Thyroid gland (tissue), 4 donors: ENCODE results near the gene DIRAS1. TPM values are rescaled to one million over a fixed set of nuclear protein-coding genes. Genes with fewer than 3 reads are reported as not detected.

Source experiments
- DNase-seq, 2 donors: peaks; one replicate each; pipeline ENCODE4 v3.0.0-alpha.2; 2019
- H3K27ac ChIP-seq, 3 donors: fragments of 200-600 bp; sonication (generic); 1 replicate in 2 of 3; 2 replicates in 1 of 3; pipeline ENCODE4 v1.5.1; 2016 to 2019; ENCODE audit warnings: mild to moderate bottlenecking in 1 of 3, moderate library complexity in 1 of 3
- H3K27me3 ChIP-seq: fragments of 200-600 bp; sonication (generic); one replicate; pipeline ENCODE4 v1.5.1; 2019
- H3K36me3 ChIP-seq, 2 donors: fragments of 200-600 bp; sonication (generic); one replicate each; pipeline ENCODE4 v1.5.1; 2016 to 2019
- H3K4me1 ChIP-seq, 2 donors: fragments of 200-600 bp; sonication (generic); one replicate each; pipeline ENCODE4 v1.5.1; 2017 to 2019
- H3K4me3 ChIP-seq, 3 donors: fragments of 200-600 bp; sonication (generic); replicated peaks in 1 of 3; 1 replicate in 2 of 3; 2 replicates in 1 of 3; pipeline ENCODE4 v1.5.1; 2016; ENCODE audit warnings: mild to moderate bottlenecking in 1 of 3
- H3K9me3 ChIP-seq: fragments of 200-600 bp; sonication (generic); one replicate; pipeline ENCODE4 v1.5.1; 2017
- POLR2A ChIP-seq, 2 donors: fragments of 450-650 bp; IDR thresholded peaks; one replicate each; pipeline ENCODE4 v1.6.1; 2017; ENCODE audit warnings: antibody characterized with exemption in 2 of 2, mild to moderate bottlenecking in 2 of 2, moderate library complexity in 1 of 2
- WGBS, 2 donors: methylation state at CpG; one replicate each; pipeline ENCODE4 v1.1.5; 2017; 5-methylcytosine and 5-hydroxymethylcytosine counted together
- intact Hi-C: fragments of 100-400 bp; cut with DNase I; formaldehyde crosslinking; loops from one replicate; pipeline ENCODE4 v1.15.1; 2023
- total RNA-seq, 4 donors: library from RNA; depleted of rRNA; stranded (reverse); fragments of >200 nt; gene quantifications; one replicate each; pipeline ENCODE4 v1.2.3, GENCODE V29; 2016
- TF ChIP-seq, protein P1 (sequence below), 6 experiments: fragments of 200-600 bp in 3 of 6; fragments of 450-650 bp in 3 of 6; sonication (generic) in 3 of 6; IDR thresholded peaks; one replicate each; pipeline ENCODE4 v1.5.1; 2016 to 2019; ENCODE audit warnings: antibody characterized with exemption in 6 of 6, mild to moderate bottlenecking in 2 of 6, inconsistent platforms in 1 of 6, moderate library complexity in 1 of 6

The DIRAS1 gene
- total RNA-seq, 4 donors from 2014 or later, result 0.27 to 0.67 (median 0.40) TPM

DNA sequence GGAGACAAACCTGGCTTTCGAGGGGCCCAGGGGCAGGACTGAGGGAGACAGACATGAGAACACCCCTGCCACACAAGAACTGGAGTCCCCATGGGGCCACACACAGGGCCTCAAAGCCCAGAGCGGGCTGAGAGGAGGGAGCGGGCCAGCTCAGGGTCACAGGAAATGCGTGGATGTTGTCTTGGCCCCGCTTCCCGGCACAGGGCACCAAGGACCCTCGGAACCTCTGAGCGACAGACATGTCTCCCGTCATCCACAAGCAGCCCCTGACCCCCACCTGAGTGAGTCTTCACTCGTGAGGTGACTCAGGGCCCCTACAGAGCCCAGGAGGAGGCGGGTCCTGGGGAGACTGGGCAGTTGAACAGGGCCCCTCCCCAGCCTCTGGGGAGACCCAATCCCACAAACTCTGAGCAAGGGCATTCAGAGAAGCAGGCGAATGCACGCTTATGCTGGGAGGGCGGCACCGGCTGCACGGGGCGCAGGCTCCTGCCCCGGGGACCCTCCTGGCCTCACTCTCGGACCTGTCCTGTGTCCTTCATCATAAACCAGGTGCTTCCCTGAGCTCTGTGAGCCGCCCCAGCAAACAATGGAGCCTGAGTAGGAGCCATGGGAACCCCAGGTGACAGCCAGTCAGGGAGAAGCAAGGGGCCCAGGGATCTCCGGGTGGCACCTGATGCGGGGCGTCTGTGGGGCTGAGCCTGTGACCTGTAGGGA lies 41.8 kb upstream of the DIRAS1 start:
- no peak for TF ChIP-seq POLR2A (IDR thresholded peaks at IDR 0.05)
- H3K4me3 ChIP-seq, result no peak overlapping the region
- peaks cover 73 to 74% of the 10 kb centered on the region in 2 donors for H3K36me3 ChIP-seq
- no peaks in the 10 kb centered on the region for H3K9me3 ChIP-seq
- H3K4me1 ChIP-seq, result no peaks in the 10 kb centered on the region
- no peaks in the 10 kb centered on the region for H3K27me3 ChIP-seq
- H3K27ac ChIP-seq, result no peak overlapping the region
- intact Hi-C loops, result no loop called here
- WGBS, 2 donors, result 93 to 98% methylated on average over 5 to 10 of the region's 23 CpGs
- no peak for DNase-seq

DNA sequence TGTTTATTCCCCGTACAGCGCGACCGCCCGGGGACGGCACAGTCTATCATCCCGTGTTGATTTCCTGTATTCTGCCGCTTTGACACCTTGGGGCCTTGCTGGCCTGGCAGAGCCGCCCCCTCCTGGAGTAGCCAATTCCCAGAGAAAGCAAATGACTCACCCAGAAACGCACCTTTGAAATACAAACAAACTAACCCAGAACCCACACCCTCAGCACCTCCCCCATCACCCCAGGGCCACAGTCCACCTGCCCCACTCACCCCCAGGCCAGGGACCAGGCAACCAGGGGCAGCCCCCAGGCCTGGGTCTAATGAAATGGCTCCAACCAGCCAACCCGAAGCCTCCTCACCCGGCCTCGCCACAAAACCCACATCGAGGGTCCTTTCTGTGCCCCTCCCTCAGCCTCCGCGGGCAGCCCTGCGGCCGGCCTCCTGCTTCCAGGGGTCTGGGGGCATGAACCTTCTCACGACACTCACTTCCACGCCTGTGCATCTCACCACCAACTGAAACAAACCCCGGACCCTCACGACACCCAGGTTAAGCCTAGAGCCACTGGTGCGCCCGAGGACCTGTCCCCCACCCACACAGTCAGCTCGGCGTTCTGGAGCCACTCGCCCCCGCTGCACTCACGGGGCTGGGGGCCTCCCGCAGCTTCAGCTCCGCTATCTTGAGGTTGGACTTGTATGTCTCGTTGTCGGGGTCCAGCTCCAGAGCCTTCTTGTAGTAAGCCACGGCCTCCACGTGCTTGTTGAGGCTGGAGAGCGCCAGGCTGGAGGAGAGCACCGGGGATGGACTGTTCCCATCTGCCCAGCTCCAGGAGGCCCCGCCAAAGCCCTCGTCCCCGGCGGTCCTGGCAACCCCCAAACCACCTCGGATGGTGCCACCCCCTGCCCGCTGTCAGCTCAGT lies 41.0 kb upstream of the DIRAS1 start:
- intact Hi-C loops, result no loop called here
- TF ChIP-seq, protein P1, sequence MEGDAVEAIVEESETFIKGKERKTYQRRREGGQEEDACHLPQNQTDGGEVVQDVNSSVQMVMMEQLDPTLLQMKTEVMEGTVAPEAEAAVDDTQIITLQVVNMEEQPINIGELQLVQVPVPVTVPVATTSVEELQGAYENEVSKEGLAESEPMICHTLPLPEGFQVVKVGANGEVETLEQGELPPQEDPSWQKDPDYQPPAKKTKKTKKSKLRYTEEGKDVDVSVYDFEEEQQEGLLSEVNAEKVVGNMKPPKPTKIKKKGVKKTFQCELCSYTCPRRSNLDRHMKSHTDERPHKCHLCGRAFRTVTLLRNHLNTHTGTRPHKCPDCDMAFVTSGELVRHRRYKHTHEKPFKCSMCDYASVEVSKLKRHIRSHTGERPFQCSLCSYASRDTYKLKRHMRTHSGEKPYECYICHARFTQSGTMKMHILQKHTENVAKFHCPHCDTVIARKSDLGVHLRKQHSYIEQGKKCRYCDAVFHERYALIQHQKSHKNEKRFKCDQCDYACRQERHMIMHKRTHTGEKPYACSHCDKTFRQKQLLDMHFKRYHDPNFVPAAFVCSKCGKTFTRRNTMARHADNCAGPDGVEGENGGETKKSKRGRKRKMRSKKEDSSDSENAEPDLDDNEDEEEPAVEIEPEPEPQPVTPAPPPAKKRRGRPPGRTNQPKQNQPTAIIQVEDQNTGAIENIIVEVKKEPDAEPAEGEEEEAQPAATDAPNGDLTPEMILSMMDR (IDR thresholded peaks at IDR 0.05), result no peak
- TF ChIP-seq POLR2A (IDR thresholded peaks at IDR 0.05), result no peak
- DNase-seq, result no peak
- Histone ChIP-seq H3K4me1 (no peaks in the 10 kb centered on the region), H3K9me3 (no peaks in the 10 kb centered on the region), H3K27me3 (no peaks in the 10 kb centered on the region), H3K4me3 (no peak overlapping the region), H3K36me3 (peaks cover 71% of the 10 kb centered on the region in 2 donors), H3K27ac (no peak overlapping the region)
- 94 to 96% methylated on average over 30 to 37 of the region's 43 CpGs for WGBS, 2 donors

DNA sequence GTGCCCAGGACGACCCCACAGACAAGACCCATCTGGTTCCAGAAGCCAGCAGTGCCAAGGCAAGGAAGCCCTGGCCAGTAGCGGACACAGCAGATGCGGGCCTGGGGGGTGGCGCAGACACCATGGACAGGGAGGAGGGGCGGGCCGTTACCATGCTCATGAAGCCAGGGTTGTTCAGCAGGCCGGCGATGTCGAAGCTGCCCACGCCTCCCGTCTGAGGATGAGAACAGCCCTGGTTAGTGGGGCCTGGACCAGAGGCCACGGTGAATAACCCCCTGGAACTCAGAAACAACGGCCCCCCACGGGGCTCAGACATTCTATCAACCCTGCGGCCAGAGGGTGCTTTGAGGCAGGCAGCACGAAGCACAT lies 40.1 kb upstream of the DIRAS1 start:
- 90 to 93% methylated on average over 10 to 16 of the region's 16 CpGs for WGBS, 2 donors
- intact Hi-C loops, result no loop called here
- H3K9me3 ChIP-seq, result no peaks in the 10 kb centered on the region
- H3K4me3 ChIP-seq, result no peak overlapping the region
- DNase-seq, result no peak
- no peak overlapping the region for H3K27ac ChIP-seq
- TF ChIP-seq, protein P1 (IDR thresholded peaks at IDR 0.05), result no peak
- no peak for TF ChIP-seq POLR2A (IDR thresholded peaks at IDR 0.05)
- no peaks in the 10 kb centered on the region for H3K27me3 ChIP-seq
- peaks cover 70% of the 10 kb centered on the region in 2 donors for H3K36me3 ChIP-seq
- no peaks in the 10 kb centered on the region for H3K4me1 ChIP-seq

DNA sequence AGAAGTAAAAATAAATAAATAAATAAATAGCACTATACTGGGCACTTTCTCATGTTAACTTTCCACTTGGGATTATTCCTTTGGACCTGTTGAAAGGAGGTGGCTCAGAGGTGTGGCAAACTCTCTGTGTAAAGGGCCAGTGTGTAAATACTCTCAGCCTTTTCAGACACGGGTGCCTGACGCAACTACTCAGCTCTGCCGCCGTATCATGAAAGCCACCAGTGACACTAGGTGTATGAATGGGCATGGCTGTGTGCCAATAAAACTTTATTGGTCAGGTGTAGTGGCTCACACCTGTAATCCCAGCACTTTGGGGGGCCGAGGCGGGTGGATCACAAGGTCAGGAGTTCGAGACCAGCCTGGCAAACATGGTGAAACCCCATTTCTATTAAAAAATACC lies 38.8 kb upstream of the DIRAS1 start:
- Histone ChIP-seq H3K27ac (no peak overlapping the region), H3K36me3 (peaks cover 70 to 71% of the 10 kb centered on the region in 2 donors), H3K4me1 (no peaks in the 10 kb centered on the region), H3K27me3 (no peaks in the 10 kb centered on the region), H3K9me3 (no peaks in the 10 kb centered on the region), H3K4me3 (no peak overlapping the region)
- WGBS, 2 donors, result 88 to 92% methylated on average over 7 of the region's 7 CpGs
- intact Hi-C loops, result loop anchor here (10.0 kb wide), 1 partner anchor 295 kb away; no protein-coding TSS in a partner anchor
- no peak for DNase-seq
- no peak for TF ChIP-seq POLR2A (IDR thresholded peaks at IDR 0.05)
- TF ChIP-seq, protein P1 (IDR thresholded peaks at IDR 0.05), result no peak

DNA sequence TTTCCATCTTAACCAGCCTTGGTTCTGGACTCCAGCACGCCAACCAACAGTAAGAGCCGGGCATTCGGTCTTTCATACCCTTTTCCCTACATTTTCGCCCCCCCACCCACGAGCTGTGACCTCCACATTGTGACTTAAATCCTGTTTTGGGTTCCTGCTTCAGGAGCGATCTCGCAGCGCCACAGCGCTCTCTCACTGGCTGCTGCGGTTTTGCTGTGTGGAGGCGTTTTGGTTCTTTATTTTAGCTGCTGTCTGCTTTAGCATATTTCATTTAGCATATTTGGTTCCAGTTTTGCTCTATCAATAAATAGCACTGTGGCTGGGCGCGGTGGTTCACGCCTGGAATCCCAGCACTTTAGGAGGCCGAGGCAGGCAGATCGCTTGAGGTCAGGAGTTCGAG lies 38.2 kb upstream of the DIRAS1 start:
- Histone ChIP-seq H3K27ac (no peak overlapping the region), H3K9me3 (no peaks in the 10 kb centered on the region), H3K27me3 (no peaks in the 10 kb centered on the region), H3K4me3 (no peak overlapping the region), H3K36me3 (peaks cover 69 to 70% of the 10 kb centered on the region in 2 donors), H3K4me1 (no peaks in the 10 kb centered on the region)
- intact Hi-C loops, result loop anchor here (10.0 kb wide), 1 partner anchor 295 kb away; no protein-coding TSS in a partner anchor
- WGBS, 2 donors, result 96 to 98% methylated on average over 17 of the region's 17 CpGs
- TF ChIP-seq POLR2A (IDR thresholded peaks at IDR 0.05), result no peak
- TF ChIP-seq, protein P1 (IDR thresholded peaks at IDR 0.05), result no peak
- no peak for DNase-seq
